Tibial artery (tissue), 4 donors: ENCODE measurements around the gene GALE.
"Not testable (repeated sequence)": the region's sequence is repeated elsewhere in the genome, so short reads cannot be mapped to it uniquely, and the experiment has no call there.

ENCODE experiments used
- DNase-seq, 2 donors: peaks; one replicate each; pipeline ENCODE4 v3.0.0-alpha.2; 2019
- H3K27ac ChIP-seq, 2 donors: fragments of 200-600 bp; sonication (generic) in 1 of 2; 1 replicate in 1 of 2; 2 replicates in 1 of 2; pipeline ENCODE4 v1.5.1; 2018 to 2019; ENCODE audit warnings: mild to moderate bottlenecking in 1 of 2
- H3K27me3 ChIP-seq, 2 donors: fragments of 200-600 bp; sonication (generic) in 1 of 2; one replicate each; pipeline versions ENCODE4 v1.5.1 to v1.6.0; 2016 to 2019
- H3K36me3 ChIP-seq, 3 donors: fragments of 200-600 bp; sonication (generic) in 2 of 3; one replicate each; pipeline ENCODE4 v1.5.1; 2016 to 2019; ENCODE audit warnings: mild to moderate bottlenecking in 2 of 3
- H3K4me1 ChIP-seq, 4 donors: fragments of 200-600 bp; sonication (generic) in 2 of 4; 1 replicate in 3 of 4; 2 replicates in 1 of 4; pipeline ENCODE4 v1.5.1; 2016 to 2019
- H3K4me3 ChIP-seq, 2 donors: fragments of 200-600 bp; sonication (generic) in 1 of 2; 1 replicate in 1 of 2; 2 replicates in 1 of 2; pipeline ENCODE4 v1.5.1; 2018 to 2019; ENCODE audit warnings: mild to moderate bottlenecking in 2 of 2
- H3K9me3 ChIP-seq, 3 donors: fragments of 200-600 bp; sonication (generic) in 1 of 3; one replicate each; pipeline ENCODE4 v1.5.1; 2016 to 2019
- intact Hi-C: fragments of 100-400 bp; cut with DNase I; formaldehyde crosslinking; loops from one replicate; pipeline ENCODE4 v1.15.0; 2023; ENCODE audit warnings: low total_unique reads
- TF ChIP-seq, protein P1 (sequence below), 2 experiments: fragments of 200-600 bp in 1 of 2; fragments of 450-650 bp in 1 of 2; IDR thresholded peaks; one replicate each; pipeline ENCODE4 v1.5.1; 2017 to 2019; ENCODE audit warnings: antibody characterized with exemption in 2 of 2, mild to moderate bottlenecking in 1 of 2, moderate library complexity in 1 of 2

GALE gene

DNA sequence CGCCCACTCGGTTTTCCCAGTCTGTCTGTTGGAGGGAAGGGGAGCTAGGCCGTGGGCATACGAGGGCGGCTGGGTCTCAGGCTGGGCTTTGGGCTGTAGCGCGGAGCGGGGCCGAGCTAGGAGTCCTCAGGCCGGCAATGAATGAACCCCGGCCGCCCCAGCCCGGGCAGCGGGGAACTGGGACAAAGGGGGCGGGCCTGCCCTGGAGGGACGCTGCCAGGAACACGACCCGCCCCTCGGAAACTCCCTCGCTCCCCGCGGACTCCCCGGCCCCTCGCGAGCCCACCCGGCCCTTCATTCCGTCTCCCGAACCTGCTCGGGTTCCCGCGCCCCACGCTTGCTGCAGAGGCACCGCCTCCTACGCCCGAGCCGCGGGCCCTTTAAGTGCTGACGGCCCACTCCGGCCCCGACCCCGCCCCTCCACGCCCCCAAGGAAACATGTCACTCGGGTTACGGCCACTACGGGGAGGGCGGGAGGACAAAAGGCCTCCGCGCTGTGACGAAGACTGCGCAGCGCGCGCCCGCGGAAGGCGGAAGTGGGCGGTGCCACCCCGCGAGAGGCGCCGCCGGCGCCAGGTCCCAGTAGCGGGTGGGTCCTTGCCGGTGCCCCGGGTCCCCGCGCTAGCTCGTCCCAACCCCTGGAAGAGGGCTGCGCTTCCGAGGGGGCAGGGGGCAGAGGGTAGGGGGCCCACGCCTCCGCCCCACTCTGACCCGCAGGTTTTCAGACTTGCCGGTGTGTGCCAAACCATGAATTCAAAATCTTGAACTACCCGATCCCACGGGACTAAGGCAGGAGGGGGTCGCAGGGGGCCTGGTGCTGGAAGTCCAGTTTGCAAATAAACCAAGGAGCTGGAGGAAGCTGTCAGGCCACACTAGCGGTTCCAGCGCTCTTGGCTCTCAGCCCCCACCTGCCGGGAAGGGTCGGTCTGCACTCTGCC, at the start of gene GALE:
Gene GALE, minus strand, starts transcription at position 355 of the 938 bp plus-strand sequence. CDS start 1,747 bp downstream, outside the sequence.
- Histone ChIP-seq H3K4me3 (peak within 1 kb of the TSS; percentile 76 to 78), H3K9me3 (no peaks in the 10 kb centered on the region), H3K27me3 (no peaks in the 10 kb centered on the region), H3K4me1 (peaks cover 0 to 33% (median 18%) of the 10 kb centered on the region in 4 donors), H3K27ac (peak within 1 kb of the TSS; percentile 76 to 90), H3K36me3 (peaks cover 0 to 61% (median 6%) of the 10 kb centered on the region in 3 donors)
- TF ChIP-seq, protein P1, sequence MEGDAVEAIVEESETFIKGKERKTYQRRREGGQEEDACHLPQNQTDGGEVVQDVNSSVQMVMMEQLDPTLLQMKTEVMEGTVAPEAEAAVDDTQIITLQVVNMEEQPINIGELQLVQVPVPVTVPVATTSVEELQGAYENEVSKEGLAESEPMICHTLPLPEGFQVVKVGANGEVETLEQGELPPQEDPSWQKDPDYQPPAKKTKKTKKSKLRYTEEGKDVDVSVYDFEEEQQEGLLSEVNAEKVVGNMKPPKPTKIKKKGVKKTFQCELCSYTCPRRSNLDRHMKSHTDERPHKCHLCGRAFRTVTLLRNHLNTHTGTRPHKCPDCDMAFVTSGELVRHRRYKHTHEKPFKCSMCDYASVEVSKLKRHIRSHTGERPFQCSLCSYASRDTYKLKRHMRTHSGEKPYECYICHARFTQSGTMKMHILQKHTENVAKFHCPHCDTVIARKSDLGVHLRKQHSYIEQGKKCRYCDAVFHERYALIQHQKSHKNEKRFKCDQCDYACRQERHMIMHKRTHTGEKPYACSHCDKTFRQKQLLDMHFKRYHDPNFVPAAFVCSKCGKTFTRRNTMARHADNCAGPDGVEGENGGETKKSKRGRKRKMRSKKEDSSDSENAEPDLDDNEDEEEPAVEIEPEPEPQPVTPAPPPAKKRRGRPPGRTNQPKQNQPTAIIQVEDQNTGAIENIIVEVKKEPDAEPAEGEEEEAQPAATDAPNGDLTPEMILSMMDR (IDR thresholded peaks at IDR 0.05), result no peak
- peak; percentile 97 to 98 for DNase-seq
- intact Hi-C loops, result no loop called here

DNA sequence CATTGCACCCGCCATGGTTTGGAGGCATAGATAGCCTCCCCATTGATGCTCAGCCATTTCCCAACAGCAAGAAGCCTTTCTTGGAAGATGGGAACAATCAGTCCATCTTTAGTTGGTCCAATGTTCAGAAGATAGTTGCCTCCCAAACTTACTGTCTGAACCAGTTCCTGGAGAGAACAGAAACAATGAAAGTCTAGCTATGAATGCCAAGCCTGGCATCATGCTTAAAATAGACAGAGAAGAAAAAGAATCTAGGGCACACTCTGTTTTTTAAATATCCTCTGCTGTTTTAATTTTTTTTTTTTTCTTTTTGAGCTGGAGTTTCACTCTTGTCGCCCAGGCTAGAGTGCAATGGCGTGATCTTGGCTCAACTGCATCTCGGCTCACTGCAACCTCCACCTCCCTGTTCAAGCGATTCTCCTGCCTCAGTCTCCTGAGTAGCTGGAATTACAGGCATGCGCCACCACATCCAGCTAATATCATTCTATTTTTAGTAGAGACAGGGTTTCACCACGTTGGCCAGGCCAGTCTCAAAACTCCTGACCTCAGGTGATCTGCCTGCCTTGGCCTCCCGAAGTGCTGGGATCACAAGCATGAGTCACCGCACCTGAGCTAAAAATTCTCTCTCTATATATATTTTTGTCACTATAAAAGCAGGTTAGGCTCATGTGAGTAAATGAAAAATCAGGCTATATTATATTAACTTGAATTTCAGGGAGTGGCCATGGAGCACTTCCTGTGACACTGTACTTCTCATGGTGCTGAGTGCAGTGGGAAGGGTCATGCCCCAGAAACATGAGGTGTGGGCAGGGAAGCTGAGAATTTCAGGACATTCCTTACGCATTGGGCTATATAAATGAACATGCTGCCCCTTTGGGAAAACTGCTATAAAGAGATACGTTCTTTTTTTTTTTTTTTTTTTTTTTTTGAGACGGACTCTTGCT, 48.4 kb upstream of the GALE start:
- Histone ChIP-seq H3K27me3 (no peaks in the 10 kb centered on the region), H3K4me3 (no peak overlapping the region), H3K27ac (no peak overlapping the region), H3K36me3 (peaks cover 29 to 62% (median 41%) of the 10 kb centered on the region in 3 donors), H3K4me1 (no peaks in the 10 kb centered on the region), H3K9me3 (no peaks in the 10 kb centered on the region)
- no peak for DNase-seq
- intact Hi-C loops, result no loop called here
- TF ChIP-seq, protein P1 (IDR thresholded peaks at IDR 0.05), result no peak

DNA sequence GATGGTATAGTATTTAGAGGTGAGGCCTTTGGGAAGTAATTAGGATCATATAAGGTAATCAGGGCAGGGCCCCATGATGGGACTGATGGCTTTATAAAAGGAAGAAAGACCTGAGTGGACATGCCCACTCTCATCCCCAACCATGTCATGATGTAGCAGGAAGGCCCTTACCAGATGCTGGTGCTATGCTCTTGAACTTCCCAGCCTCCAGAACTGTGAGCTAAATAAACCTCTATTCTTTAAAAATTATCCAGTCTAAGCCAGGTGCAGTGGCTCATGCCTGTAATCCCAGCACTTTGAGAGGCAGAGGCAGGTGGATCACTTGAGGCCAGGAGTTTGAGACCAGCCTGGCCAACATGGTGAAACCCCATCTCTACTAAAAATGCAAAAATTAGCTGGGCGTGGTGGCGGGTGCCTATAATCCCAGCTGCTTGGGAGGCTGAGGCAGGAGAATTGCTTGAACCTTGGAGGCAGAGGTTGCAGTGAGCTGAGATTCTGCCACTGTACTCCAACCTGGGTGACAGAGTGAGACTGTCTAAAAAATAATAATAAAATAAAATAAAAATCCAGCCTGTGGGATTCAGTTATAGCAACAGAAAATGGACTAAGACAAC, 47.0 kb upstream of the GALE start:
- DNase-seq, H3K27ac ChIP-seq, intact Hi-C loops, H3K4me3 ChIP-seq, H3K9me3 ChIP-seq, H3K4me1 ChIP-seq, H3K27me3 ChIP-seq: not testable (repeated sequence)
- H3K36me3 ChIP-seq, result peaks cover 29 to 59% (median 41%) of the 10 kb centered on the region in 3 donors

DNA sequence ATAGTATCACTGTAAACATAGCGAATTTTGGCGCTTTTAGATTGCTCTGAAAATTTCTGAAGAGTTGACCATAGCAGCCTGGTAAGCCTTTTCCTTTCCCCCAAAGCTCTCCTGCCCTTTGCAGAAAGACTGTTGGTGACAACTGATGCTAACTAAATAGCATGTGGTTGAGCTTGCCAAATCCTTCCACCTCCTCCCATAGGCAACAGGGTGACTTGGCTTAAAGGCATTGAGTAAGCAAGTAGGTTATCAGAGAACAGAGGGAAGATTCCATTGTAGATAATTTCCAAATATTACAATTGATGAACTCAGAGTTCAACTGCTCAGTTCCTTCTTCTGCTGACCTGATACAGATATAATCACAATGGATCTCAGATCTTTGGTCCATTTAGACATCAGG, 44.6 kb upstream of the GALE start:
- TF ChIP-seq, protein P1 (IDR thresholded peaks at IDR 0.05), result no peak
- Histone ChIP-seq H3K9me3 (no peaks in the 10 kb centered on the region), H3K4me3 (no peak overlapping the region), H3K27ac (no peak overlapping the region), H3K4me1 (no peaks in the 10 kb centered on the region), H3K27me3 (no peaks in the 10 kb centered on the region), H3K36me3 (peaks cover 22 to 49% (median 41%) of the 10 kb centered on the region in 3 donors)
- intact Hi-C loops, result no loop called here
- no peak for DNase-seq

DNA sequence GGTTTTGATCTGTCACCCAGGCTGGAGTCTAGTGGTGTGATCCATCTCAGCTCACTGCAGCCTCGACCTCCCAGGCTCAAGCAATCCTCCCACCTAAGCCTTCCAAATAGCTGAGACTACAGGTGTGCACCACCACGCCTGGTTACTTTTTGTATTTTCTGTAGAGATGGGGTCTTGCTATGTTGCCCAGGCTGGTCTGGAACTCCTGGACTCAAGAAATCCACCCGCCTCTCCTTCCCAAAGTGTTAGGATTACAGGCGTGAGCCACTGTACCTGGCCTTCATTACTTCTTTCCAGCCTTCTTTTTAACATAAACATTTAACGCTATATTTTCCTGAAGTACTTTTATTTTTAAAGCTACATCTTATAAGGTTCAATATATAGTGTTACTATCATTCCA, 43.1 kb upstream of the GALE start:
- DNase-seq, result no peak
- Histone ChIP-seq H3K4me3 (no peak overlapping the region), H3K27me3 (no peaks in the 10 kb centered on the region), H3K36me3 (peaks cover 22 to 42% (median 38%) of the 10 kb centered on the region in 3 donors), H3K27ac (no peak overlapping the region), H3K9me3 (no peaks in the 10 kb centered on the region), H3K4me1 (peaks cover 0 to 4% (median under 1%) of the 10 kb centered on the region in 4 donors)
- TF ChIP-seq, protein P1 (IDR thresholded peaks at IDR 0.05), result no peak
- intact Hi-C loops, result no loop called here
